GM19468 (cell line): ENCODE results near the gene ERBIN.
"Not testable (repeated sequence)": the region's sequence is repeated elsewhere in the genome, so short reads cannot be mapped to it uniquely, and the experiment has no call there.

ENCODE experiments used
- ATAC-seq: cut with Tn5 transposase; IDR thresholded peaks from one replicate; pipeline ENCODE4 v1.9.1; 2021; ENCODE audit warnings: mild to moderate bottlenecking, moderate library complexity, moderate number of reproducible peaks; ENCODE audit not compliant: unreplicated experiment; ENCODE audit errors: extremely low read depth

The ERBIN gene

DNA sequence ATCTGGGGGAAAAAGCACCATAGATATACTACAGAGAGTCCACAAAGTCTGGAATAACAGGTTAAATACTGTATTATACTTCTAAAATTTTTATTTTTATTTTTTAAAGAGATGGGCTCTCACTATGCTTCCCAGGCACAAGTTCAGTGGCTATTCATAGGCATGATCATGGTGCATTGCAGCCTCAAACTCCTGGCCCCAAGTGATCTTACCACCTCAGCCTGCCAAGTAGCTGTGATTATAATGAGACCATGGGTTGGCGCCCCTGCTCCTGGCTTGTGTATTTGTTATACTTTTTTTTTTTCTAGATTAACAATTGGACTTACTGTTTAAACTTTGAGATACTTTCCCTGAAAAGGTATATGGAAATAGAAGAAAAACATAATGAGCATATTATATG, 25.9 kb downstream of the ERBIN start:
- no peak for ATAC-seq

GRCh38 chr5:65954200-65954599, 27.8 kb downstream of the ERBIN start:
- no peak for ATAC-seq

DNA sequence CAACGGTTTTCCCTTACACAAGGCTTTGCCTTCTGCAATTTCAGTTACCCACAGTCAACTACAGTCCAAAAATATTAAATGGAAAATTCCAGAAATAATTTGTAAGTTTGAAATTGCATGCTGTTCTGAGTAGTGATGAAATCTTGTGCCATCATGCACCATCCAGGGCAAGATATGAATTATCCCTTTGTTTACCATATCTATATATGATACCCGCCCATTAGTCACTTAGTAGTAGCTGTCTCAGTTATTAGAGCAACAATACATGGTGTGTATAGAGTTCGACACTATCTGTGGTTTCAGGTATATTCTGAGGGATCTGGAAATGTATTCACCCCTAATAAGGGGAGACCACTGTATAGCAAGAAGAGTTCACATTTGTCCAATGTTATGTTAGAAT, 29.4 kb downstream of the ERBIN start:
- ATAC-seq, result no peak

- ATAC-seq, result not testable (repeated sequence)
These were observed 31.3 kb downstream of the ERBIN start for GRCh38 chr5:65957703-65958102.

- peak; percentile 37 for ATAC-seq
These were observed 35.3 kb downstream of the ERBIN start for GRCh38 chr5:65961633-65962032.

DNA sequence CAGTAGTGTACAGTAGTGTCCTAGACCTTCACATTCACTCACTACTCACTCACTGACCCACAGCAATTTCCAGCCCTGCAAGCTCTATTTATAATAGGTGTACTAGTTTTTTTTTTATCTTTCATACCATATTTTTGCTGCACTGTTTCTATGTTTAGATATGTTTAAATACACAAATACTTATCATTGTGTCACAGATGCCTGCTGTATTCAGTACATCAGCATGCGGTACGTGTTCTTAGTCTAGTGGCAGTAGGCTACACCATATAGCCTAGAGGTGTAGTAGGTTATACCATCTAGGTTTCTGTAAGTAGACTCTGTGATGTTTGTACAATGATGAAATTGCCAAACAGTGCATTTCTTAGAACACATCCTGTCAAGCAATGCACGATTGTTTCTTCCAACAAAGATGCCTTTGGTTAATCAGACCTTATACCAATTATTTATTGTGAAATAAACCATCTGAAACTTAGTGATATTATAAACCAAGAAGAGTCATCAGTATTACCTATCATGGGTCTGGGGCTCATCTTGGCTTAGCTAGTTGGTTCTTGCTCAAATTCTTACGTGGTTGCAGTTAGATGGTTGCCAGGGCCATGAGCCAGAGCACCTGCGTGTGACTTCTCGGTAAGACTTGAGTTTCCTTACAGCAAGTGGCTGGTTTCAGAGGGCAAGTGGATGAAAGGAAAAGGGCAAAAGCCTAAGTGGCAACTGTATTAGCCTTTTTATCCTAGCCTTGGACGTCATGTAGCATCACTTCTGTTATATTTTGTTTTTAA, 41.1 kb downstream of the ERBIN start:
- no peak for ATAC-seq

GRCh38 chr5:65969539-65970393, 43.4 kb downstream of the ERBIN start:
- ATAC-seq, result no peak

- ATAC-seq, result no peak
These were observed 44.3 kb downstream of the ERBIN start for GRCh38 chr5:65970481-65971367.

GRCh38 chr5:65971643-65972042, 45.3 kb downstream of the ERBIN start:
- ATAC-seq, result no peak

GRCh38 chr5:65972896-65973295, 46.5 kb downstream of the ERBIN start:
- ATAC-seq, result not testable (repeated sequence)

DNA sequence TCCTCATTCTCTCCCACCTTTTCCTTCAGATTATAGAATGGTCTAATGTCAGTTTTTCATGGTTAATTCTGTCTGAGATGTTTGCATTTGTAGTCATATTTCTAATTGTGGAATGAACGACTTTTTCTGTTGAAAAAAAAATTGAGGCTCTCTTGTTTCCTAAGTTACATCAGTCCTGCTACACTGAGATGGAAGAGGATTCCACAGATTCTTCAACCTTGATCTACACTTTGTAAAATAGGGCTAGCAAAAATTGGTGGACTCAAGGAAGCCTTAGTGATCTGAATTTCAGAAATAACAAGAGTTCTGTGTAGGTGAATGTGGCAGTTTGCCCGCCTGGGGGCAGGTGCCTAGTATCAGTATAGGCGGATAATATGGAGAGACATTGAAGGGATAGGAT, 51.9 kb downstream of the ERBIN start:
- no peak for ATAC-seq

- no peak for ATAC-seq
These were observed 55.2 kb downstream of the ERBIN start for GRCh38 chr5:65981548-65981947.

DNA sequence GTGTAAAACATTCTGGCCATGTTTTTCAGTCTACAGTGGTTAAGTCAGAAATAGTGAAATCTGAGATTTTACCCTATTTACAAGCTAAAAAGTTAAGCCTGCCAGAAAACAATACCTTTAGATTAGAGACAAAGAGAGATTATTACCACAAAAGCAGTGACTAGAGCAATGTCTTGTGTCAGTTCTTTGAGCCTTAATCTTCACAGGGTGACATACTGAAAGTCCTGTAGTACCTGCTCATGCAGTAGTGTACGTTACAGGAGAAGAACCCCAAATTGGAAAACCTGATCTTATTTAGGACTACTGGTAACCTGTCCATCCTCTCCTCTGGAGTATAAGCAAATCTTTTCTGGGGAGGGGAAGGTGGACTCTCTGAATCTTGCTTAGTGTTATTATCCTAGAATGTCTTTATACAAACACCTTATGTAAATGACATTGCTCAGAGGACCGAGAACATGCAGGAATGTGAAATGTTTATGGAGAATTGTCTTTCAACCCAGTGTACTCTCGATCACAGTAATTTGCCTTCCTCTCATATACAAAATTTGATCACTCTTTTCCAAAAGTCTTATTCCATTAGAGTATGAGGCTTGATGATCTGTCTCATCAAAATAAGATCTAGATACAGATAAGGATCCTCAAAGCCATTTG, 55.7 kb downstream of the ERBIN start:
- ATAC-seq, result no peak

DNA sequence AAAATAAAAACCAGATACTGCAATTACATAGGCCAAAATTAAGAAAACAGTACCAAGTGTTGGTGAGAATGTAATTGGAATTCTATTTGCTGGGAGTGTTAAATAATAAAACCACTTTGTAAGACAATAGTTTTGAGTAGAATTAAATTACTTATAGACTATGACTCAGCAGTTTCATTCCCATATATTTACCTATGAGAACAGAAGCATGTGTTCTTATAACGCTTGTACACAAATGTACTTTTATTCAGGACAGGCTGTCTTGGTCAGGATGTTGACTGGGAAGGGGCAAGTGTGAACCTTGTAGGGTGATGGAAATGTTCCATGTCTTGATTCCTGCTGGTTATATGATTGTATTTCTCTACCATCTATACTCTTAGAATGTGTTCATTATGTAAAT, 56.3 kb downstream of the ERBIN start:
- ATAC-seq, result no peak

- no peak for ATAC-seq
These were observed 57.9 kb downstream of the ERBIN start for GRCh38 chr5:65984098-65984885.

DNA sequence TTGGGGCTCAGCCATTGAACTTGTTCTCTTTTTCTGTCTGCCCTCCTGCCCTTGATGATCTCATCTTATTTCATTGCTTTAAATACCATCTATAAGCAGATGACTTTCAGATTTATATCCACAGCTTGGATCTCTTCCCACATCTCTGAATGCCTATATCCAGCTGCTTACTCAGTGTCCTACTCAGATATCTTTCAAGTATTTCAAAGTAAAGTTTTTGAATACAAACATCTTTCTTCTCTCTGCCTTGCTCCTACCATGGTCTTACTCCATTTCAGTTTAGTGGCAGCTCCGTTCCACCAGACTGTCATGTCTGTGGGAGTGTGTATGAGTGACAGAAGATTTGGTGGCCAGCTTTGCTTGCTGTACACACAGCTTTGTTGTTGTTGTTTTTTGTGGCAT, 59.7 kb downstream of the ERBIN start:
- no peak for ATAC-seq

- no peak for ATAC-seq
These were observed 60.4 kb downstream of the ERBIN start for GRCh38 chr5:65986796-65987195.

- ATAC-seq, result no peak
These were observed 61.6 kb downstream of the ERBIN start for GRCh38 chr5:65987982-65988381.

- no peak for ATAC-seq
These were observed 62.8 kb downstream of the ERBIN start for GRCh38 chr5:65989158-65989557.
